MM.1S (cell line): Measurements from ENCODE around the gene PPP1R9B.

Experiments used
- CTCF ChIP-seq: fragments of 300-600 bp; sonication (generic); IDR thresholded peaks from 2 replicates; pipeline ENCODE4 v1.5.1; 2016; ENCODE audit warnings: antibody characterized with exemption, low read length, mixed read lengths
- EZH2 ChIP-seq: fragments of 300-600 bp; sonication (generic); optimal IDR thresholded peaks from 2 replicates; pipeline ENCODE3; 2017; ENCODE audit warnings: low read depth, mild to moderate bottlenecking, antibody characterized with exemption, low read length, mixed read lengths
- EZH2phosphoT487 ChIP-seq: fragments of 300-600 bp; sonication (generic); IDR thresholded peaks from 2 replicates; pipeline ENCODE4 v1.6.1; 2018; ENCODE audit warnings: antibody characterized with exemption, low read length

- TF ChIP-seq CTCF, result no peak
- no peak for TF ChIP-seq EZH2
- TF ChIP-seq EZH2phosphoT487, result no peak
These were observed 21.1 kb downstream of the PPP1R9B start for GRCh38 chr17:50129353-50129727.
